ENCODE measurements around the gene TXNL4B. TPM values are rescaled to one million over a fixed set of nuclear protein-coding genes. Genes with fewer than 3 reads are reported as not detected.

TXNL4B gene
- total RNA-seq, 1 donor = 8.1 TPM

DNA sequence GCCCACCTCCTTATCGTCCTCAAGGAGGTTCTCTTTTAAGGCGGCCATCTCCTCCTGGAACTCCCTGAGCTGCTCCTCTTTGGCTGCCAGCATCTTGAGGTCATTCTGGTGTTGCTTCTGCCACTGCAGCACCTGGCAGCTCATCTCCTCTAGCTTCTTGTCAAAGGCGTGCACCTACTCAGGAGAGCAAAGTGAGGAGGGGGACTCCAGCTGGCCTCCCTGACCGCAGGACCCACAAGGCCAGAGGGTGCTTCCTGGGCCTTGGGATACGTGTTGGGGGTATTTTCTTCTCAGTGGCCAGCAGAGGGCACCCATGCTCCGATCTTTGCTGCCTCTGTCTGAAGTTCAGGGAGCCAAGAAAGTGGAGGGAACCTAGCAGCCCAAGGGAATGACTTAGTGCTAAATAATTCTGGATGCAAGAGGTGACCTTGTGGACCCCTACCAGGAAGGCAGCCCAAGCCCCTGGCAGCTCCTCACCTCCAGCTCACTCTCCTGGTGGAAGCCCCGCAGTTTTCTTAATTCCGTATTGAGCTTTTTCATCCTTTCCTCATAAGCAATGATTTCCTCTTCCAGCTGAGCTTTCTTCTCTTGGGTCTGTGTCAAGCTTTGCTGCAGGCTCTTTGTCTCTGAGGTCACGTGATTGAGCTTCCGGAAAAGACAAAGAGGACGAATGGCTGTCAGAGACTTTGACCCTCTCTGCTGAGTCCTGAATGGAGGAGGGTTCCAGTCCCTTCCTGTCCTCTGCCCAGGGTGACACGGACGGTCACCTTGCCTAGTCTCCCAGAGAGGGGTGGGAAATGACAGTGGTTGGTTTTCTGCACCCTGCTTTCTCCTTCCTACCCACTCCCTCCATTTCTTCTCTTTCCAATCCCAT, 31.6 kb upstream of the TXNL4B start:
- TF ChIP-seq CTCF (IDR thresholded peaks at IDR 0.05; ENCODE audit: insufficient read depth, low read length) = peak; percentile 79
- peak; percentile 82 for DNase-seq (ENCODE audit: low read depth)
- H3K4me3 ChIP-seq (ENCODE audit: low read depth, low read length) = no peak overlapping the region

DNA sequence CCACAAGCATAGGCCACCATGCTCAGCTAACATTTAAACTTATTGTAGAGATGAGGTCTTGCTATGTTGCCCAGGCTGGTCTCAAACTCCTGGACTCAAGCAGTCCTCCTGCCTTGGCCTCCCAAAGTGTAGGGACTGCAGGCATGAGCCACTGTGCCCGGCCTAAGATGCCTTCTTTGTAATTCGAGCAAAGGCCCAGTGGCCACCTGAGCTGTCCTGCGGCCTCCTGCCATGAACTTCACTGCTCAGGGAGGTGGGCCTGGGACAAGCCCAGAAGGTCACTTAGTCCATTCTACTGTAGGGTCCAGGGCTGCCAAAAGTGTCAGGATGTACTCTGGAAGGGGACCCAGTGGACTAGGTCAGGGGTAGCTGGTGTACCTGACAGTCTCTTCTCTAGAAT, 30.7 kb upstream of the TXNL4B start:
- no peak for TF ChIP-seq CTCF (IDR thresholded peaks at IDR 0.05; ENCODE audit: insufficient read depth, low read length)
- no peak overlapping the region for H3K4me3 ChIP-seq (ENCODE audit: low read depth, low read length)
- DNase-seq (ENCODE audit: low read depth) = no peak

DNA sequence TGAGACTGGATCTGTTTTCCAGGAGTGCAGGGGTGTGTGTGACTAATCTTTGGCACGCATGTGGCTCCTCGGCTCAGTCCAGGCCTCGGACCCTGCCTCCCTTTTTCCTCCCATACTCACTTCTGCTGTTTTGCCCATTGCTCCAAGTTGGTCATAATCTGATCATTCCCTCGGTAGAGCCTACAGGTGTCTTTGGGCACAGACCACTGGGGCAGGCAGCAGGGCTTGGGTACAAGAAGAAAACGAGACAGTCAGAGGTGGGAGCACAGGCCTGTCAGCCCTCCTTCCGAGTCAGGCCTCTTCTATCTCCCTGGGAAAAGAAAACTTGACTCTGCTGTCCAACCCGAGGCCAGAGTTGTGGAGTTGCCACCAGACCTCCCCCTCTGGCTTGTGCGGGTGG, 30.0 kb upstream of the TXNL4B start:
- TF ChIP-seq CTCF (IDR thresholded peaks at IDR 0.05; ENCODE audit: insufficient read depth, low read length) = no peak
- DNase-seq (ENCODE audit: low read depth) = no peak
- H3K4me3 ChIP-seq (ENCODE audit: low read depth, low read length) = no peak overlapping the region

- TF ChIP-seq CTCF (IDR thresholded peaks at IDR 0.05; ENCODE audit: insufficient read depth, low read length) = no peak
- DNase-seq (ENCODE audit: low read depth) = no peak
- H3K4me3 ChIP-seq (ENCODE audit: low read depth, low read length) = no peak overlapping the region
Observed at GRCh38 chr16:72122916-72123315, 29.5 kb upstream of the TXNL4B start.

- no peak overlapping the region for H3K4me3 ChIP-seq (ENCODE audit: low read depth, low read length)
- TF ChIP-seq CTCF (IDR thresholded peaks at IDR 0.05; ENCODE audit: insufficient read depth, low read length) = no peak
- no peak for DNase-seq (ENCODE audit: low read depth)
Observed at GRCh38 chr16:72122308-72122707, 28.9 kb upstream of the TXNL4B start.

DNA sequence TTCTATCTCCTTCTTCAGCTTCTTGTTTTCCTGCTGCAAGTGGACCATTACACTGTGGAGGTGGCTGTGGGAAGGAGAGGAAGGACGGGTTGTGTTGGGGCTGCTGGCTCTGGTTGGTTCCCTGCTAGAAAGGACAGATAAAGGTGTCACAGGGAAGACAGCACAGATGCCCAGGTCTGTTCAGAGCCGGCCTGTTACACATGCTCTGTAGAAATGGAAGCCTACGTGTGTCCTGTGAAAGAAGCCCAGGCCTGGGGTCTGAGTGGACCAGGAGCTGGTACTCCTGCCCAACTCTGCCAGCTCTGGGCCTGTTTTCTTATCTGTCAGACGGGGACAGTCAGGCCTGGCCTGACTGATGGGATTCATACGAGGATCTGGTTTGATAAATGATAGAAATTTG, 26.6 kb upstream of the TXNL4B start:
- no peak for DNase-seq (ENCODE audit: low read depth)
- no peak for TF ChIP-seq CTCF (IDR thresholded peaks at IDR 0.05; ENCODE audit: insufficient read depth, low read length)
- no peak overlapping the region for H3K4me3 ChIP-seq (ENCODE audit: low read depth, low read length)

DNA sequence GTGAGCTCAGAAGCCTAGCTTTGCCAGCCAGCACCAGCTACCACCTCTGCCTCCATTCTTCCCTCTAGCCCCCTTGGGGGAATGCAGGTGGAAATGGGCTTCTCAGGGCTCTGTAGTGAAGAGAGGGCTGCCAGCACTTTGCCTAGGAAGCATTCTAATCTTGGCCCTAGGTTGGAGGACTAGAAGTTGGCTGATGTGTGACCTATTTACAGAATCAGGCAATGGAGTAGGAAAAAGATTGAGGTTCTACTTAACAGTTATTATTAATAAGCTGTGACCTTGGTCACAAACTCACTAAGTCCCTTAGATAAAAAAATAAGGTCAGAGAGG, 20.2 kb upstream of the TXNL4B start:
- no peak overlapping the region for H3K4me3 ChIP-seq (ENCODE audit: low read depth, low read length)
- no peak for DNase-seq (ENCODE audit: low read depth)
- TF ChIP-seq CTCF (IDR thresholded peaks at IDR 0.05; ENCODE audit: insufficient read depth, low read length) = no peak
